ENCODE measurements around the gene ETV3L. TPM values are rescaled to one million over a fixed set of nuclear protein-coding genes. Genes with fewer than 3 reads are reported as not detected.

Gene ETV3L
- total RNA-seq, 1 donor: not detected

GRCh38 chr1:157091186-157091585, 8.4 kb downstream of the ETV3L start:
- DNase-seq (ENCODE audit: low read depth): no peak
- TF ChIP-seq CTCF (IDR thresholded peaks at IDR 0.05; ENCODE audit: insufficient read depth, low read depth, low read length): no peak
- no peak overlapping the region for H3K4me3 ChIP-seq (ENCODE audit: low read depth, low read length)

- TF ChIP-seq CTCF (IDR thresholded peaks at IDR 0.05; ENCODE audit: insufficient read depth, low read depth, low read length): no peak
- no peak overlapping the region for H3K4me3 ChIP-seq (ENCODE audit: low read depth, low read length)
- no peak for DNase-seq (ENCODE audit: low read depth)
These were observed 8.8 kb downstream of the ETV3L start for GRCh38 chr1:157090771-157091170.

- TF ChIP-seq CTCF (IDR thresholded peaks at IDR 0.05; ENCODE audit: insufficient read depth, low read depth, low read length): peak; percentile 96
- no peak overlapping the region for H3K4me3 ChIP-seq (ENCODE audit: low read depth, low read length)
- DNase-seq (ENCODE audit: low read depth): peak; percentile 88
These were observed 9.4 kb downstream of the ETV3L start for GRCh38 chr1:157090196-157090647.

- no peak for DNase-seq (ENCODE audit: low read depth)
- H3K4me3 ChIP-seq (ENCODE audit: low read depth, low read length): no peak overlapping the region
- no peak for TF ChIP-seq CTCF (IDR thresholded peaks at IDR 0.05; ENCODE audit: insufficient read depth, low read depth, low read length)
These were observed 9.8 kb downstream of the ETV3L start for GRCh38 chr1:157089789-157090188.

GRCh38 chr1:157088607-157089006, 11.0 kb downstream of the ETV3L start:
- no peak for TF ChIP-seq CTCF (IDR thresholded peaks at IDR 0.05; ENCODE audit: insufficient read depth, low read depth, low read length)
- DNase-seq (ENCODE audit: low read depth): no peak
- H3K4me3 ChIP-seq (ENCODE audit: low read depth, low read length): no peak overlapping the region

GRCh38 chr1:157087030-157087429, 12.6 kb downstream of the ETV3L start:
- DNase-seq (ENCODE audit: low read depth): no peak
- no peak overlapping the region for H3K4me3 ChIP-seq (ENCODE audit: low read depth, low read length)
- TF ChIP-seq CTCF (IDR thresholded peaks at IDR 0.05; ENCODE audit: insufficient read depth, low read depth, low read length): no peak

- no peak overlapping the region for H3K4me3 ChIP-seq (ENCODE audit: low read depth, low read length)
- no peak for DNase-seq (ENCODE audit: low read depth)
- TF ChIP-seq CTCF (IDR thresholded peaks at IDR 0.05; ENCODE audit: insufficient read depth, low read depth, low read length): no peak
These were observed 13.3 kb downstream of the ETV3L start for GRCh38 chr1:157086299-157086698.

Data from fibroblast of villous mesenchyme (primary cell).